NOMO-1 treated with DMSO at 0.1 percent for 48 hours (cell line): Measurements from ENCODE around the gene SMAP1.

Experiments
- DNase-seq: peaks from one replicate; lab custom pipeline; 2025; ENCODE audit not compliant: unreplicated experiment; lab: John Stamatoyannopoulos, UW

Gene SMAP1

DNA sequence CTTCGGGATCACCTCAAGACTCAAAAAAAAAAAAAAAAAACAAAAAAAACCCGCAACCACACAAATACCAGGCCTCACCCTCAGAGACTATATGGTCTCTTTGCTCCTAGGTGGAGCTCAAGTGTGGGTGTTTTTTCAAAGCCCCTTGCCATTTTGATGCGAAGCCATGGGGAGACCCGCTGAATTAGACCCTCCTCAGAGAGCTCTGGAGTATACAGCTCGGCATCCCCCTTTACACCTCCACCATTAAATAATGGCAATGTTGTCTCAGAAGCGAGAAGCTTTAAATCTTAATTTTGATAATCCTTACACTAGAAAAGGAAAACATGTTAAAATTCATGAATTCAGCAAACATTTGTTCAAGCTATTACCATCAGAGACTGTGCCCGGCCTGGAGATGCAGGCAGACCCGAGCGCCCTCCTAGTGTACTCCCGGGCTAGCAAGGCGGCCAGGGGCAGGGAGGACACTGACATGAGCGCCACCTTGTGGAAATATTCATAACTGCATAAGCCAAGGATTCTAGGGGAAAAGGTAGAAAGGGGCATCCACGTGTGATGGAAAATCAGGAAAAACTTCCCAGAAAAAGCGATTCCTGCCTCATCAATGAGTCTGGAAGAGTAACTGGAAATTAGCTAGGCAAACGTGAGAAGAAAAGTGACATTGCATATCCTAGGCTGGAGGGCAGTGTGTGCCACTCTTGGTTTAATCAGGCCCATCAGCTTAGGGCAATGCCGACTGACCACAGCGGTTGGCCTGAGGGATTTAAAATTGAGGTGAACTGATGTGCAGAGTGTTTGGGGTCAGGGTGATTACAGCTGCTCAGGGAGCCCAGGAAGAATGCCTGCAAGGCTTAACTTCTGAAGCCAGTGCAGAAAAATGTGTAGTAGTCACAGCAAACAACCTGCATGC, 216.6 kb downstream of the SMAP1 start:
- peak; percentile 12 for DNase-seq

DNA sequence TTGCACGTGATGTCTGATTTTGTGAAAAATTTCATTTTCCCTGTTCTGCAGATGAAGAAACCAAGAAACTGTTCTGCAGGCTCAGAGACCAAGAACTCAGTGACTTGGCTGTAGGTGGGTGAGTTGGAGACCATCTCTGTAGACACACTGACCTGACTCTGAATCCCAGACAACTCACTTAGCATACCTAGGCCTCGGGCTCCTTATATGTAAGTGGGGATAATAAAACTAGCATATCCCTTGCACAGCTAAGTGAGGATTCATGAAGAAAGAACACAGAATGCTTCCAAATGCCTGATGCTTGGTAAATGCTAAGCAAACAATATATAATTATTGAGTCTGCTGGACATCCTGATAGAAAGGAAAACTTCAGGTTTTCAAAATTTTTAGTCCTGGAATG, 218.4 kb downstream of the SMAP1 start:
- no peak for DNase-seq

DNA sequence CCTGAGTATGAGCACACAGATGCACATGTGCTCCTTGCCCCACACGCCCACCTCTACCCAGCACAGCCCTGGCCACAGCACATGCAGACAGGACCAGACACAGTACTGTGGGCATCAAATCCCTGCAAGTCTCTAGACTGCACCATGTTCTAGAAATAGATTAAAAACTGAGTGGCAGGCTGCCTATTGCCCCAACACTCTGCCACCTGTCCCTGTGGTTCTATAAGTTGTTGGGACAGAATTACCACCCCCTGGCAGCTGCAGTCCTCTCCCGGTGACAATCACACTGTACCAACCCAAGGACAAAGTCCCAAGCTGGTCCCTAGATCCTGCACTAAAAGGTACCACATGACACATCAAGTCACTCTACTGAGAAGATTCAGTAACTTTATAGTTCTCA, 219.0 kb downstream of the SMAP1 start:
- DNase-seq: no peak

DNA sequence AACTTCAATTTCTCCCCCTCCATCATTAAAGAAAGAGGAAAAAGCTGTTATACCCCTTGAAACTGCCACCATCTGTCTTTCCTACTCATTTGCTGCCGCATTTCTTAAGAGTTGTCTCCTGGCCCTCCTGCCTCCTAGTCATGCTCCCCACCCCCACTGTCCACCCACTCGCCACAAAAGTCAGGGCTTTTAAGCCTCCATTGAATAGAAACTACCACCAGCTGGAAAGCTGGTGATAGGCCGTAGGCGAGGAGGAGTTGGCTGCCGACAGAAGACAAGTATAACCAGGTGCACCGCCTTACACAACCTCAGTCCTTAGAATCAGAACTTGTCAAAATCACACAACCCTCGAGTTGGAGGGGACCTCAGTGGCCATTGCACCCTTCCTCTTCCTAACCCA, 221.6 kb downstream of the SMAP1 start:
- no peak for DNase-seq

DNA sequence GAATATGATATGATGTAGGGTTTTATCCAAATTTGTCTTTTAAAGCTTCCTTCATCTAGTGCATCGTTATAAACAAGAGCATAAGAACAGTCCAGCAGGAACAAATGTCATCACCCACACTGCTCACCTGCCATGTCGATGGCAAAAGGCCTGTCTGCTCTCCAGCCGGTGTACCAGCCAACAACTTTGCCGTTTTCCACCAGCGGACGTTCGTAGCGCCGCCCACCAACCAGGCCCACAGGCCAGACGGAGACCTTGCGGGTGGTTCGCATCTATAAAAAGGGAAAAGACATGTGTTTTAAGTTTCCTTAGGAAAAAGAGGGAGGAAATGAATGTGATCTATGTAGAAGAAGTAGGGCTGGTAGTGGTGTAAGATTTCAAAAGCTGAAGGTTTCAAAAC, 226.3 kb downstream of the SMAP1 start:
- DNase-seq: no peak

DNA sequence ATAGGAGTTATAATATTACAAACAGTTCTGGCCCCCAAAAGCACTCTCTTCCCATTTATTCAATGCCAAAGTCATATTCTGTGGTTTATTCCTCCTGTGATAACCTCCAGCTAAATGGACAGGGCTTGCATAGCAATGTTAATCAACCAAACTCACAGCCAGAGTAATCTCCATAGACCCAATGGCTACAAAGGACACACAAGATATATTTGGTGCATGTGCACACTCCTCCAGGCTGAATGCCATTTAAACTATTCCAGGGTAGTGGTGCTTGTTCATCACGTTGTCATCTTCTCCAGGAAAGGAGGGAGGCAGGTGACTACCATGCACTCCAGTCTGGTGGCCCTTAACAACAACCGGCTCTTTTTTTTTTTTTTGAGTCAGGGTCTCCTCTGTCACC, 232.4 kb downstream of the SMAP1 start:
- no peak for DNase-seq

DNA sequence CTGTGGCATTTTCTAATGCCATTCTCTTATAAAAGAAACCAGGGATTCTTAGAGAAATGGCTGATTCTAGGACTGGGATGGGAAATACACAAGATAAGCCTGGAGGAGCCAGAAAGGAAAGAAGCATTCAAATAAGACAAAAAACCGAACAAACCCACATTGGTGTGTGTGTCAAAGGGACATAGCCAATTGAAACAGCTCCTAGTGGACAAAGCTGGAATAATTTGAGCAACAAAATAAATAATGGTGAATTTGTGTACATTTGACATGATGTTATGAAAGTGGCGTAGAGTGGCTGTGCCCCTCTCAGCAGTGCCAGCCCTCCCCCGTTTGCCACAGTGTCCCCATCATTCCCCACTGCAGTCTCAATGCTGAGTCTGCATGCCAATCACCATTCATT, 233.6 kb downstream of the SMAP1 start:
- DNase-seq: no peak

DNA sequence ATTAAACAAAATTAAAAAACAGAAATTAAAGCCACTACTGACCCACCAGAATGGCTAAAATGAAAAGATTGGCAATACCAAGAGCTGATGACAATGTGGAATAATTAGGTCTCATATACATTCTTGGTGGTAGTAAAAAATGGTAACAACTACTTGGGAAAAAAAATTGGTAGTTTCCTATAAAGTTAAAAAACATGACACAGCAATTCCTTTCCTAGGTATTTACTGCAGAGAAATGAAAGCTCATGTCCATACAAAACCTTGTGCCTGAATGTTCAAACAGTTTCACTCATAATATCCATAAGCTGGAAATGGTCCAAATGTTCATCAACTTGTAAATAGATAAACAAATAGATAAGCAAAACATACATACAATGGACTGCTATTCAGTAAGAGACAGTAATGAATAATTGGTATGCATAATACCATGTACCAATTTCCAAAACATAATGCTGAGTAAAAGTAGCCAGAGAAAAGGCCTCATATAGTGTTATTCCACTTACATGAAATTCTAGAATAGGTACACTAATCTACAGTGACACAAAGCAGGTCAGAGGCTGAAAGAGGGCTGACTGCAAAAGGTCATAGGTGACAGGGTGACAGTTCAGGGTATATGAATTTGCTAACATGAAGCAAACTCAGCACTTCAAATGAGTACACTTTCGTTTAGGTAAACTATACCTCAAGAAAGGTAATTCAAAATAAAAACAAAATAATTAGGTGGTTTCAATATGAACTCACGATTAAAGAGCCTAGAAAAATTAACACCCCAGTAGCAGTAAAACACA, 236.2 kb downstream of the SMAP1 start:
- no peak for DNase-seq

DNA sequence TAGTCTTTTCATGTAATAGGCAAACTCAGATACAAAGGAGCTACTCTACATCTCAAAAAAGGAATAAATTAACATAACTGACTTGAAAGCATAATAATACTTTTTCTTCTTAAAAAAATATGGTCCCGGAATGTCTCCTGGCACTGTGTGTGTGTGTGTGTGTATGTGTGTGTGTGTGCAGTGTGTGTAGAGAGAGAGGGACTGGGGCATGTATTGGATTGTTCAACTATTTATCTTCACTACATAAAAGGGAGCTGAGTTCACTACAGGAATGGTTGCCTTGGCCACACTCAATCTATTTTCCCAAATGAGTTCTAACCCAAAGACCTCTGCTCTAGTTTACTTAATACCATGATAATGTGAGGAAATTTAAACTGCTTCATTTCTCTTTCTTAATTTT, 238.1 kb downstream of the SMAP1 start:
- no peak for DNase-seq
